Measurements from ENCODE around the gene ENAH.

The ENAH gene

DNA sequence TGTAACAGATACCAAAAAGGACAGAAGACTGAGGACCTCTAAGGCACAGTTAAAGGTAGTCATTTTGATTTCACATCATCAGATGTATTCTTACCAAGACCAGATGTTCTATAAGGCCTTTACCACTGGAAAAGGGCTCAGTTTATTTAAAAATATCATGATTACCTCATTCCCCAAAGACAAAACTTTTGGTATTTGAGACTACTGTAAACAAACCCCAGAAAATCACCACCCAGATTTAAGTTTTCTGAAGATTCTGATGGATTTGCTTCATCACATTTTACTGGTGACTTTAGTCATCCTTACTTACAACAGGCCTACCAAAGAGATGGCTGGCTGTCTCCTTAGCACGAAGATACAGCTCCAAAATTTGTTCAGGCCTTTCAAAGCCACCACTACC, 8.3 kb downstream of the ENAH start:
- H3K27ac ChIP-seq (replicated peaks), result no peak overlapping the region

GRCh38 chr1:225642177-225642576, 10.7 kb downstream of the ENAH start:
- Histone ChIP-seq H3K4me3 (replicated peaks; ENCODE audit: insufficient read depth, low read length) (no peak overlapping the region), H3K27ac (replicated peaks) (no peak overlapping the region), H3K27me3 (ENCODE audit: insufficient read depth, poor library complexity, severe bottlenecking) (no peaks in the 10 kb centered on the region)
- TF ChIP-seq POLR2AphosphoS5 (IDR thresholded peaks at IDR 0.05; ENCODE audit: low read depth) (no peak), GABPA (IDR thresholded peaks at IDR 0.05; ENCODE audit: low read depth) (no peak), SPI1 (IDR thresholded peaks at IDR 0.05; ENCODE audit: borderline replicate concordance, low read depth) (no peak)
- TF ChIP-seq, protein P1, sequence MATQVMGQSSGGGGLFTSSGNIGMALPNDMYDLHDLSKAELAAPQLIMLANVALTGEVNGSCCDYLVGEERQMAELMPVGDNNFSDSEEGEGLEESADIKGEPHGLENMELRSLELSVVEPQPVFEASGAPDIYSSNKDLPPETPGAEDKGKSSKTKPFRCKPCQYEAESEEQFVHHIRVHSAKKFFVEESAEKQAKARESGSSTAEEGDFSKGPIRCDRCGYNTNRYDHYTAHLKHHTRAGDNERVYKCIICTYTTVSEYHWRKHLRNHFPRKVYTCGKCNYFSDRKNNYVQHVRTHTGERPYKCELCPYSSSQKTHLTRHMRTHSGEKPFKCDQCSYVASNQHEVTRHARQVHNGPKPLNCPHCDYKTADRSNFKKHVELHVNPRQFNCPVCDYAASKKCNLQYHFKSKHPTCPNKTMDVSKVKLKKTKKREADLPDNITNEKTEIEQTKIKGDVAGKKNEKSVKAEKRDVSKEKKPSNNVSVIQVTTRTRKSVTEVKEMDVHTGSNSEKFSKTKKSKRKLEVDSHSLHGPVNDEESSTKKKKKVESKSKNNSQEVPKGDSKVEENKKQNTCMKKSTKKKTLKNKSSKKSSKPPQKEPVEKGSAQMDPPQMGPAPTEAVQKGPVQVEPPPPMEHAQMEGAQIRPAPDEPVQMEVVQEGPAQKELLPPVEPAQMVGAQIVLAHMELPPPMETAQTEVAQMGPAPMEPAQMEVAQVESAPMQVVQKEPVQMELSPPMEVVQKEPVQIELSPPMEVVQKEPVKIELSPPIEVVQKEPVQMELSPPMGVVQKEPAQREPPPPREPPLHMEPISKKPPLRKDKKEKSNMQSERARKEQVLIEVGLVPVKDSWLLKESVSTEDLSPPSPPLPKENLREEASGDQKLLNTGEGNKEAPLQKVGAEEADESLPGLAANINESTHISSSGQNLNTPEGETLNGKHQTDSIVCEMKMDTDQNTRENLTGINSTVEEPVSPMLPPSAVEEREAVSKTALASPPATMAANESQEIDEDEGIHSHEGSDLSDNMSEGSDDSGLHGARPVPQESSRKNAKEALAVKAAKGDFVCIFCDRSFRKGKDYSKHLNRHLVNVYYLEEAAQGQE (IDR thresholded peaks at IDR 0.05; ENCODE audit: insufficient replicate concordance, low read depth), result no peak
- TF ChIP-seq, protein P2, sequence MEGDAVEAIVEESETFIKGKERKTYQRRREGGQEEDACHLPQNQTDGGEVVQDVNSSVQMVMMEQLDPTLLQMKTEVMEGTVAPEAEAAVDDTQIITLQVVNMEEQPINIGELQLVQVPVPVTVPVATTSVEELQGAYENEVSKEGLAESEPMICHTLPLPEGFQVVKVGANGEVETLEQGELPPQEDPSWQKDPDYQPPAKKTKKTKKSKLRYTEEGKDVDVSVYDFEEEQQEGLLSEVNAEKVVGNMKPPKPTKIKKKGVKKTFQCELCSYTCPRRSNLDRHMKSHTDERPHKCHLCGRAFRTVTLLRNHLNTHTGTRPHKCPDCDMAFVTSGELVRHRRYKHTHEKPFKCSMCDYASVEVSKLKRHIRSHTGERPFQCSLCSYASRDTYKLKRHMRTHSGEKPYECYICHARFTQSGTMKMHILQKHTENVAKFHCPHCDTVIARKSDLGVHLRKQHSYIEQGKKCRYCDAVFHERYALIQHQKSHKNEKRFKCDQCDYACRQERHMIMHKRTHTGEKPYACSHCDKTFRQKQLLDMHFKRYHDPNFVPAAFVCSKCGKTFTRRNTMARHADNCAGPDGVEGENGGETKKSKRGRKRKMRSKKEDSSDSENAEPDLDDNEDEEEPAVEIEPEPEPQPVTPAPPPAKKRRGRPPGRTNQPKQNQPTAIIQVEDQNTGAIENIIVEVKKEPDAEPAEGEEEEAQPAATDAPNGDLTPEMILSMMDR (IDR thresholded peaks at IDR 0.05; ENCODE audit: insufficient read depth, low read length), result no peak
- DNase-seq (ENCODE audit: low read depth in 1 of 2, low spot score in 1 of 2), result no peak

More for the DNA sequence above, 8.3 kb downstream of the ENAH start:
- no peak for DNase-seq (ENCODE audit: low read depth in 1 of 2, low spot score in 1 of 2)
- Histone ChIP-seq H3K27me3 (ENCODE audit: insufficient read depth, poor library complexity, severe bottlenecking) (peaks cover 16% of the 10 kb centered on the region), H3K4me3 (replicated peaks; ENCODE audit: insufficient read depth, low read length) (no peak overlapping the region)
- TF ChIP-seq SPI1 (IDR thresholded peaks at IDR 0.05; ENCODE audit: borderline replicate concordance, low read depth) (no peak), POLR2AphosphoS5 (IDR thresholded peaks at IDR 0.05; ENCODE audit: low read depth) (no peak), GABPA (IDR thresholded peaks at IDR 0.05; ENCODE audit: low read depth) (no peak)
- TF ChIP-seq, protein P1 (IDR thresholded peaks at IDR 0.05; ENCODE audit: insufficient replicate concordance, low read depth), result no peak
- TF ChIP-seq, protein P2 (IDR thresholded peaks at IDR 0.05; ENCODE audit: insufficient read depth, low read length), result no peak

DNA sequence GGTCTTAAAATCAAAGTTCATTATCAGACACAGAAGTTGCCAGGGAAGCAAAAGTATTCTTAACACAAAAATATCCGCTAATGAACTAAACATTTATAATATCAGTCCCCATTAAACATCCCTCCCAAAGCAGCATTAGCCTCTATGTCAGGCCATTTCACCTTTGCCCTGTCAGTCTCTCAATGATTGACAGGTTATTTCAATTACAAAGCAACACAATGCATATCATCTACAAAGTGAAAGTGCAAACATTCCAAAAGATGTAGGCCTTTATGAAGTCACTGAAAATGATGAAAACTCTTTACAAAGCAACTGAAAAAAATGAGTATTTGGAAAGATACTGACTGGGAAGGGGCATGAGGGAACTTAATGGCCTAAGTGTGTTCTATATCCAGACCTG, 14.1 kb downstream of the ENAH start:
- no peak for DNase-seq (ENCODE audit: low read depth in 1 of 2, low spot score in 1 of 2)
- Histone ChIP-seq H3K27me3 (ENCODE audit: insufficient read depth, poor library complexity, severe bottlenecking) (no peaks in the 10 kb centered on the region), H3K27ac (replicated peaks) (no peak overlapping the region), H3K4me3 (replicated peaks; ENCODE audit: insufficient read depth, low read length) (no peak overlapping the region)
- TF ChIP-seq, protein P2 (IDR thresholded peaks at IDR 0.05; ENCODE audit: insufficient read depth, low read length), result no peak
- TF ChIP-seq POLR2AphosphoS5 (IDR thresholded peaks at IDR 0.05; ENCODE audit: low read depth) (no peak), SPI1 (IDR thresholded peaks at IDR 0.05; ENCODE audit: borderline replicate concordance, low read depth) (no peak), GABPA (IDR thresholded peaks at IDR 0.05; ENCODE audit: low read depth) (no peak)
- TF ChIP-seq, protein P1 (IDR thresholded peaks at IDR 0.05; ENCODE audit: insufficient replicate concordance, low read depth), result no peak

Measured in HL-60 (cell line).